ENCODE measurements around the gene KIAA0825.

Gene KIAA0825

GRCh38 chr5:94425396-94425795 is 193.0 kb downstream of the KIAA0825 start:
- no peak for DNase-seq

- no peak for DNase-seq
These were observed 195.0 kb downstream of the KIAA0825 start for GRCh38 chr5:94423411-94423810.

- no peak for DNase-seq
These were observed 195.6 kb downstream of the KIAA0825 start for GRCh38 chr5:94422812-94423211.

- no peak for DNase-seq
These were observed 197.5 kb downstream of the KIAA0825 start for GRCh38 chr5:94420885-94421284.

GRCh38 chr5:94415798-94416197 is 202.6 kb downstream of the KIAA0825 start:
- DNase-seq: no peak

GRCh38 chr5:94409440-94409839 is 209.0 kb downstream of the KIAA0825 start:
- no peak for DNase-seq

GRCh38 chr5:94407023-94407422 is 211.4 kb downstream of the KIAA0825 start:
- DNase-seq: no peak

GRCh38 chr5:94403483-94403882 is 214.9 kb downstream of the KIAA0825 start:
- DNase-seq: no peak

GRCh38 chr5:94402096-94402495 is 216.3 kb downstream of the KIAA0825 start:
- no peak for DNase-seq

GRCh38 chr5:94397508-94397907 is 220.9 kb downstream of the KIAA0825 start:
- no peak for DNase-seq

GRCh38 chr5:94396687-94397086 is 221.7 kb downstream of the KIAA0825 start:
- DNase-seq: no peak

GRCh38 chr5:94395468-94395867 is 222.9 kb downstream of the KIAA0825 start:
- DNase-seq: no peak

GRCh38 chr5:94391996-94392395 is 226.4 kb downstream of the KIAA0825 start:
- DNase-seq: no peak

- no peak for DNase-seq
These were observed 228.9 kb downstream of the KIAA0825 start for GRCh38 chr5:94389515-94389899.

GRCh38 chr5:94388773-94389514 is 229.5 kb downstream of the KIAA0825 start:
- DNase-seq: no peak

- no peak for DNase-seq
These were observed 232.6 kb downstream of the KIAA0825 start for GRCh38 chr5:94385767-94386166.

GRCh38 chr5:94378062-94378461 is 240.3 kb downstream of the KIAA0825 start:
- DNase-seq: no peak

GRCh38 chr5:94376672-94377345 is 241.6 kb downstream of the KIAA0825 start:
- no peak for DNase-seq

- no peak for DNase-seq
These were observed 242.6 kb downstream of the KIAA0825 start for GRCh38 chr5:94375801-94376200.

- DNase-seq: no peak
These were observed 244.1 kb downstream of the KIAA0825 start for GRCh38 chr5:94374336-94374735.

GRCh38 chr5:94367900-94368299 is 250.5 kb downstream of the KIAA0825 start:
- DNase-seq: no peak

- DNase-seq: no peak
These were observed 251.6 kb downstream of the KIAA0825 start for GRCh38 chr5:94366811-94367210.

- no peak for DNase-seq
These were observed 255.5 kb downstream of the KIAA0825 start for GRCh38 chr5:94362857-94363256.
